Lower leg skin (tissue), 3 donors: ENCODE data around the gene TICAM1.

Source experiments
- POLR2A ChIP-seq, 2 donors: fragments of 450-650 bp; IDR thresholded peaks; one replicate each; pipeline ENCODE4 v1.6.1; 2016 to 2017; ENCODE audit warnings: antibody characterized with exemption in 2 of 2, mild to moderate bottlenecking in 1 of 2, moderate library complexity in 1 of 2
- TF ChIP-seq, protein P1 (sequence below), 3 donors: fragments of 450-650 bp; IDR thresholded peaks; one replicate each; pipeline ENCODE4 v1.5.1; 2016; ENCODE audit warnings: antibody characterized with exemption in 3 of 3, mild to moderate bottlenecking in 3 of 3, moderate library complexity in 2 of 3

GRCh38 chr19:4849019-4849418, 17.5 kb upstream of the TICAM1 start:
- TF ChIP-seq, protein P1, sequence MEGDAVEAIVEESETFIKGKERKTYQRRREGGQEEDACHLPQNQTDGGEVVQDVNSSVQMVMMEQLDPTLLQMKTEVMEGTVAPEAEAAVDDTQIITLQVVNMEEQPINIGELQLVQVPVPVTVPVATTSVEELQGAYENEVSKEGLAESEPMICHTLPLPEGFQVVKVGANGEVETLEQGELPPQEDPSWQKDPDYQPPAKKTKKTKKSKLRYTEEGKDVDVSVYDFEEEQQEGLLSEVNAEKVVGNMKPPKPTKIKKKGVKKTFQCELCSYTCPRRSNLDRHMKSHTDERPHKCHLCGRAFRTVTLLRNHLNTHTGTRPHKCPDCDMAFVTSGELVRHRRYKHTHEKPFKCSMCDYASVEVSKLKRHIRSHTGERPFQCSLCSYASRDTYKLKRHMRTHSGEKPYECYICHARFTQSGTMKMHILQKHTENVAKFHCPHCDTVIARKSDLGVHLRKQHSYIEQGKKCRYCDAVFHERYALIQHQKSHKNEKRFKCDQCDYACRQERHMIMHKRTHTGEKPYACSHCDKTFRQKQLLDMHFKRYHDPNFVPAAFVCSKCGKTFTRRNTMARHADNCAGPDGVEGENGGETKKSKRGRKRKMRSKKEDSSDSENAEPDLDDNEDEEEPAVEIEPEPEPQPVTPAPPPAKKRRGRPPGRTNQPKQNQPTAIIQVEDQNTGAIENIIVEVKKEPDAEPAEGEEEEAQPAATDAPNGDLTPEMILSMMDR (IDR thresholded peaks at IDR 0.05) = no peak
- no peak for TF ChIP-seq POLR2A (IDR thresholded peaks at IDR 0.05)
